Measurements from ENCODE around the gene TTC28.

DNA sequence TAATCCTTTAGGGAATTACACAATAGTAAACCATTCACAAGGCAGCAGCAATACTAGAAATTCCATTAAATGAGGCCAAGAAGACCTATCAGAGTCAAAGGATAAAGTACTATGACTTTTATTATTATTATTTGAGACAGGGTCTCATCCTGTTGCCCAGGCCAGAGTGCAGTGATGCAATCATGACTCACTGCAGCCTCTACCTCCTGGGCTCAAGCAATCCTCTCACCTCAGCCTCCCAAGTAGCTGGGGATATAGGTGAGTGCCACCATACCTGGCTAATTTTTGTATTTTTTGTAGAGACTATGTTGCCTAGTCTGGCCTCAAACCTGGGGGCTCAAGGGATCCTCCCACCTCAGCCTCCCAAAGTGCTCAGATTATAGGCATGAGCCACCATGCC lies 51.8 kb downstream of the TTC28 start:
- TF ChIP-seq POLR2A (IDR thresholded peaks at IDR 0.05): no peak
- TF ChIP-seq, protein P1, sequence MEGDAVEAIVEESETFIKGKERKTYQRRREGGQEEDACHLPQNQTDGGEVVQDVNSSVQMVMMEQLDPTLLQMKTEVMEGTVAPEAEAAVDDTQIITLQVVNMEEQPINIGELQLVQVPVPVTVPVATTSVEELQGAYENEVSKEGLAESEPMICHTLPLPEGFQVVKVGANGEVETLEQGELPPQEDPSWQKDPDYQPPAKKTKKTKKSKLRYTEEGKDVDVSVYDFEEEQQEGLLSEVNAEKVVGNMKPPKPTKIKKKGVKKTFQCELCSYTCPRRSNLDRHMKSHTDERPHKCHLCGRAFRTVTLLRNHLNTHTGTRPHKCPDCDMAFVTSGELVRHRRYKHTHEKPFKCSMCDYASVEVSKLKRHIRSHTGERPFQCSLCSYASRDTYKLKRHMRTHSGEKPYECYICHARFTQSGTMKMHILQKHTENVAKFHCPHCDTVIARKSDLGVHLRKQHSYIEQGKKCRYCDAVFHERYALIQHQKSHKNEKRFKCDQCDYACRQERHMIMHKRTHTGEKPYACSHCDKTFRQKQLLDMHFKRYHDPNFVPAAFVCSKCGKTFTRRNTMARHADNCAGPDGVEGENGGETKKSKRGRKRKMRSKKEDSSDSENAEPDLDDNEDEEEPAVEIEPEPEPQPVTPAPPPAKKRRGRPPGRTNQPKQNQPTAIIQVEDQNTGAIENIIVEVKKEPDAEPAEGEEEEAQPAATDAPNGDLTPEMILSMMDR (IDR thresholded peaks at IDR 0.05): no peak

All from heart left ventricle (tissue), 13 donors.